H9 (cell line): ENCODE measurements around the gene CARD8. TPM values are rescaled to one million over a fixed set of nuclear protein-coding genes. Genes with fewer than 3 reads are reported as not detected.

Source experiments
- DNase-seq: peaks from one replicate; pipeline ENCODE4 v3.0.0-alpha.2; 2017
- H2AFZ ChIP-seq: one replicate; pipeline ENCODE4 v1.6.1; 2013; ENCODE audit warnings: mild to moderate bottlenecking, low read length, control low read depth, moderate library complexity
- H2AK5ac ChIP-seq: 2 replicates; pipeline ENCODE4 v1.6.1; 2013; ENCODE audit warnings: low read length, control low read depth, mixed read lengths; ENCODE audit not compliant: insufficient read length
- H2BK120ac ChIP-seq: one replicate; pipeline ENCODE4 v1.6.1; 2013; ENCODE audit warnings: low read depth, mild to moderate bottlenecking, low read length, control low read depth, inconsistent platforms; ENCODE audit not compliant: poor library complexity, severe bottlenecking
- H2BK12ac ChIP-seq: 2 replicates; pipeline ENCODE4 v1.6.1; 2013; ENCODE audit warnings: low read length, control low read depth, mixed read lengths, low read depth; ENCODE audit not compliant: insufficient read length
- H2BK15ac ChIP-seq: 2 replicates; pipeline ENCODE4 v1.6.1; 2013; ENCODE audit warnings: low read depth, low read length, control low read depth
- H2BK20ac ChIP-seq: one replicate; pipeline ENCODE4 v1.6.1; 2013; ENCODE audit warnings: low read depth, mild to moderate bottlenecking, low read length, control low read depth, inconsistent platforms; ENCODE audit not compliant: poor library complexity, severe bottlenecking
- H2BK5ac ChIP-seq: 2 replicates; pipeline ENCODE4 v1.6.1; 2013; ENCODE audit warnings: low read length, control low read depth, mixed read lengths; ENCODE audit not compliant: insufficient read length
- H3K14ac ChIP-seq: 2 replicates; pipeline ENCODE4 v1.6.1; 2013; ENCODE audit warnings: low read length, control low read depth; ENCODE audit not compliant: insufficient read depth
- H3K18ac ChIP-seq: 2 replicates; pipeline ENCODE4 v1.6.1; 2013; ENCODE audit warnings: low read depth, mild to moderate bottlenecking, mixed read lengths, low read length, control low read depth; ENCODE audit not compliant: insufficient read length
- H3K23ac ChIP-seq: 2 replicates; pipeline ENCODE4 v1.6.1; 2013; ENCODE audit warnings: low read length, control low read depth, mixed read lengths, low read depth; ENCODE audit not compliant: insufficient read length
- H3K23me2 ChIP-seq: 2 replicates; pipeline ENCODE4 v1.6.1; 2013; ENCODE audit warnings: low read depth, mild to moderate bottlenecking, mixed read lengths, low read length, control low read depth; ENCODE audit not compliant: insufficient read length, poor library complexity, severe bottlenecking
- H3K27ac ChIP-seq: 2 replicates; pipeline ENCODE4 v1.5.1; 2013; ENCODE audit warnings: low read length, control low read depth, mixed read lengths, low read depth; ENCODE audit not compliant: insufficient read length
- H3K27me3 ChIP-seq: 2 replicates; pipeline ENCODE4 v1.6.1; 2013; ENCODE audit warnings: low read length, control low read depth, inconsistent platforms; ENCODE audit not compliant: insufficient read depth
- H3K4ac ChIP-seq: 2 replicates; pipeline ENCODE4 v1.6.1; 2013; ENCODE audit warnings: low read depth, mild to moderate bottlenecking, control low read depth, inconsistent platforms, low read length, moderate library complexity
- H3K4me1 ChIP-seq: 2 replicates; pipeline ENCODE4 v1.6.1; 2013; ENCODE audit warnings: low read length, control low read depth, inconsistent platforms; ENCODE audit not compliant: insufficient read depth
- H3K4me2 ChIP-seq: 2 replicates; pipeline ENCODE4 v1.6.1; 2013; ENCODE audit warnings: low read length, control low read depth, mixed read lengths; ENCODE audit not compliant: insufficient read length, insufficient read depth
- H3K56ac ChIP-seq: 2 replicates; pipeline ENCODE4 v1.6.1; 2013; ENCODE audit warnings: low read depth, mild to moderate bottlenecking, mixed read lengths, low read length, control low read depth; ENCODE audit not compliant: insufficient read length
- H3K79me1 ChIP-seq: 2 replicates; pipeline ENCODE4 v1.6.1; 2013; ENCODE audit warnings: low read depth, mild to moderate bottlenecking, moderate library complexity, low read length, control low read depth, inconsistent platforms; ENCODE audit not compliant: insufficient read depth, poor library complexity, severe bottlenecking
- H3K79me2 ChIP-seq: 2 replicates; pipeline ENCODE4 v1.6.1; 2013; ENCODE audit warnings: low read length, control low read depth, inconsistent platforms; ENCODE audit not compliant: insufficient read depth
- H3K9ac ChIP-seq: 2 replicates; pipeline ENCODE4 v1.6.1; 2013; ENCODE audit warnings: low read length, control low read depth, mixed read lengths; ENCODE audit not compliant: insufficient read length; ENCODE audit errors: extremely low read depth
- H3K9me3 ChIP-seq: one replicate; pipeline ENCODE4 v1.6.1; 2013; ENCODE audit warnings: low read depth, low read length, inconsistent platforms; ENCODE audit not compliant: control insufficient read depth
- H3T11ph ChIP-seq: one replicate; pipeline ENCODE4 v1.6.1; 2013; ENCODE audit warnings: mild to moderate bottlenecking, low read length, control low read depth, inconsistent platforms
- H4K20me1 ChIP-seq: one replicate; pipeline ENCODE4 v1.6.1; 2013; ENCODE audit not compliant: control insufficient read depth, insufficient read length, insufficient read depth
- H4K5ac ChIP-seq: 2 replicates; pipeline ENCODE4 v1.6.1; 2013; ENCODE audit warnings: low read depth, mild to moderate bottlenecking, mixed read lengths, low read length, control low read depth; ENCODE audit not compliant: insufficient read length
- H4K8ac ChIP-seq: replicated peaks from 2 replicates; pipeline ENCODE4 v1.6.1; 2013; ENCODE audit warnings: low read length, control low read depth, mixed read lengths, low read depth; ENCODE audit not compliant: insufficient read length
- H4K91ac ChIP-seq: 2 replicates; pipeline ENCODE4 v1.6.1; 2013; ENCODE audit warnings: low read depth, mild to moderate bottlenecking, moderate library complexity, mixed read lengths, low read length, control low read depth; ENCODE audit not compliant: insufficient read length
- H3K27ac Mint-ChIP-seq, 3 experiments: 2 replicates in 2 of 3; 3 replicates in 1 of 3; pipeline ENCODE4 v1.8.0; 2020 to 2021; ENCODE audit warnings: mixed read lengths in 3 of 3, mild to moderate bottlenecking in 1 of 3, moderate library complexity in 1 of 3
- H3K27me3 Mint-ChIP-seq: 2 replicates; pipeline ENCODE4 v1.8.0; 2021; ENCODE audit warnings: low read depth, mild to moderate bottlenecking, moderate library complexity, mixed read lengths
- H3K36me3 Mint-ChIP-seq, 3 experiments: 2 replicates in 2 of 3; 3 replicates in 1 of 3; pipeline ENCODE4 v1.8.0; 2020 to 2021; ENCODE audit warnings: low read depth in 3 of 3, mixed read lengths in 3 of 3; ENCODE audit not compliant: insufficient read depth in 1 of 3
- H3K4me1 Mint-ChIP-seq, 2 experiments: 2 replicates each; pipeline ENCODE4 v1.8.0; 2020; ENCODE audit warnings: mixed read lengths in 2 of 2
- H3K4me3 Mint-ChIP-seq, 2 experiments: 2 replicates in 1 of 2; 3 replicates in 1 of 2; pipeline ENCODE4 v1.8.0; 2020 to 2021; ENCODE audit warnings: mild to moderate bottlenecking in 2 of 2, mixed read lengths in 2 of 2, moderate library complexity in 1 of 2
- H3K9me3 Mint-ChIP-seq, 2 experiments: 2 replicates in 1 of 2; 3 replicates in 1 of 2; pipeline ENCODE4 v1.8.0; 2020; ENCODE audit warnings: mild to moderate bottlenecking in 2 of 2, mixed read lengths in 2 of 2, moderate library complexity in 1 of 2
- WGBS: extraction: QIAGEN DNeasy Blood & Tissue Kit; methylation state at CpG from one replicate; pipeline ENCODE4 v1.1.7; 2013; ENCODE audit warnings: missing lambda C conversion rate, low lambda C conversion rate, mixed read lengths; ENCODE audit not compliant: insufficient read length; ENCODE audit errors: extremely low coverage; 5-methylcytosine and 5-hydroxymethylcytosine counted together
- total RNA-seq: library from RNA; stranded (reverse); gene quantifications from 2 replicates; pipeline ENCODE4 v1.2.1, GENCODE V29; 2021
- TF ChIP-seq, protein P1 (sequence below): fragments of 200-600 bp; sonication (generic); conservative IDR thresholded peaks from 3 replicates; pipeline ENCODE4 v1.8.0; 2021; ENCODE audit warnings: antibody characterized with exemption, mild to moderate bottlenecking

Gene CARD8
- total RNA-seq, 1 experiment from 2014 or later = 21.0 TPM

DNA sequence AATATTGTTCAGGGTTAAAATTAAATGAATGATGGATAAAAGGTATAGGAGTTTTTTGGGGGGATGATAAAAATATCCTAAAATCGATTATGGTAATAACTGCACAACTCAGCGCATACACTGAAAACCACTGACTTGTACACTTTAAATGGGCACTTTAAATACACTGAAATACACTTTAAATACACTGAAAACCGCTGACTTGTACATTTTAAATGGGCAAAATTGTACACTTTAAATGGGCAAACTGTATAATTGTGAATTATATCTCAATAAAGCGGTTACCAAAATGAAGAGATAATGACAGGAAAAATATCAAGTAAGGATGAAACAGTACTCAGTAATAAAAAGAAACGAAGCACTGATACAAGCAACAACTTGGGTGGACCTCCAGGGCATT lies 87.0 kb downstream of the CARD8 start:
- Histone ChIP-seq H3T11ph (no peak overlapping the region), H2BK15ac (no peak overlapping the region), H2BK120ac (no peak overlapping the region), H3K9me3 (no peaks in the 10 kb centered on the region), H2AFZ (no peak overlapping the region), H3K4ac (no peak overlapping the region), H3K14ac (no peak overlapping the region), H3K27me3 (no peaks in the 10 kb centered on the region), H3K4me2 (no peak overlapping the region), H2BK12ac (no peak overlapping the region), H3K9ac (no peak overlapping the region), H3K79me1 (peaks cover 10% of the 10 kb centered on the region), H2AK5ac (no peak overlapping the region), H4K5ac (no peak overlapping the region), H3K27ac (no peak overlapping the region), H2BK20ac (no peak overlapping the region), H4K20me1 (no peaks in the 10 kb centered on the region), H3K23me2 (peaks cover 7% of the 10 kb centered on the region), H3K4me1 (no peaks in the 10 kb centered on the region; the same call in 1 of the 2 replicates), H2BK5ac (no peak overlapping the region), H4K91ac (no peak overlapping the region), H3K23ac (no peak overlapping the region), H4K8ac (no peak overlapping the region), H3K18ac (no peak overlapping the region), H3K56ac (no peak overlapping the region), H3K79me2 (peaks cover 15% of the 10 kb centered on the region; the same call in 1 of the 2 replicates)
- Mint-ChIP-seq H3K27me3 (no peaks in the 10 kb centered on the region; the same call in 1 of the 2 replicates), H3K9me3 (no peaks in the 10 kb centered on the region), H3K4me3 (peak overlapping the region; percentile 96 to 98; a peak in 3 of 5 replicates), H3K27ac (no peak overlapping the region), H3K36me3 (peaks cover 23 to 38% (median 32%) of the 10 kb centered on the region in 3 experiments; a peak in 6 of 7 replicates), H3K4me1 (peaks cover 13 to 17% of the 10 kb centered on the region in 2 experiments)
- TF ChIP-seq, protein P1, sequence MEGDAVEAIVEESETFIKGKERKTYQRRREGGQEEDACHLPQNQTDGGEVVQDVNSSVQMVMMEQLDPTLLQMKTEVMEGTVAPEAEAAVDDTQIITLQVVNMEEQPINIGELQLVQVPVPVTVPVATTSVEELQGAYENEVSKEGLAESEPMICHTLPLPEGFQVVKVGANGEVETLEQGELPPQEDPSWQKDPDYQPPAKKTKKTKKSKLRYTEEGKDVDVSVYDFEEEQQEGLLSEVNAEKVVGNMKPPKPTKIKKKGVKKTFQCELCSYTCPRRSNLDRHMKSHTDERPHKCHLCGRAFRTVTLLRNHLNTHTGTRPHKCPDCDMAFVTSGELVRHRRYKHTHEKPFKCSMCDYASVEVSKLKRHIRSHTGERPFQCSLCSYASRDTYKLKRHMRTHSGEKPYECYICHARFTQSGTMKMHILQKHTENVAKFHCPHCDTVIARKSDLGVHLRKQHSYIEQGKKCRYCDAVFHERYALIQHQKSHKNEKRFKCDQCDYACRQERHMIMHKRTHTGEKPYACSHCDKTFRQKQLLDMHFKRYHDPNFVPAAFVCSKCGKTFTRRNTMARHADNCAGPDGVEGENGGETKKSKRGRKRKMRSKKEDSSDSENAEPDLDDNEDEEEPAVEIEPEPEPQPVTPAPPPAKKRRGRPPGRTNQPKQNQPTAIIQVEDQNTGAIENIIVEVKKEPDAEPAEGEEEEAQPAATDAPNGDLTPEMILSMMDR = no peak
- 100% methylated on average over 1 of the region's 5 CpGs for WGBS
- DNase-seq = no peak
